GM21515 (cell line): ENCODE results near the gene OARD1.

ENCODE experiments used
- ATAC-seq: cut with Tn5 transposase; IDR thresholded peaks from one replicate; pipeline ENCODE4 v1.9.1; 2021; ENCODE audit not compliant: unreplicated experiment

The OARD1 gene

GRCh38 chr6:41050536-41050935, 21.6 kb downstream of the OARD1 start:
- no peak for ATAC-seq

GRCh38 chr6:41049955-41050354, 22.2 kb downstream of the OARD1 start:
- ATAC-seq: no peak

DNA sequence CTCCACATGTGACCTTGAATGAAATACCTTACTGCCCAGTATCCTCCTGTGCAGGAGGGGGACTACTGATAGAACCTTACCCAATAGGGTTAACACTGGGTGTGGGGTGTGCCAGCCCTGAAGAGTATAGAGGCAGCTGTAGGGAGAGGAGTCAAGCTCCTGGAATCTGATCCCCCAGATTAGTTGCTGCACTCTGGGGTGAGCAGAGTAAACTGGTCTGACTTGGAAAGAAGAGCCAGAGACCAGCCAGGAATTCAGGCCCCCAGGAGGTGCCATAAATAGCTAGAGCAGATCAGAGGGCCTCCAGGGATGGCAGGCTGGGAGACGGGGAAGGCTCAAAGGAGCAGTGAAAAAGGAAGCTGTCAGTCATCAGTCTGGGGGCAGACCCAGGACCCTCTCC, 22.6 kb downstream of the OARD1 start:
- no peak for ATAC-seq

DNA sequence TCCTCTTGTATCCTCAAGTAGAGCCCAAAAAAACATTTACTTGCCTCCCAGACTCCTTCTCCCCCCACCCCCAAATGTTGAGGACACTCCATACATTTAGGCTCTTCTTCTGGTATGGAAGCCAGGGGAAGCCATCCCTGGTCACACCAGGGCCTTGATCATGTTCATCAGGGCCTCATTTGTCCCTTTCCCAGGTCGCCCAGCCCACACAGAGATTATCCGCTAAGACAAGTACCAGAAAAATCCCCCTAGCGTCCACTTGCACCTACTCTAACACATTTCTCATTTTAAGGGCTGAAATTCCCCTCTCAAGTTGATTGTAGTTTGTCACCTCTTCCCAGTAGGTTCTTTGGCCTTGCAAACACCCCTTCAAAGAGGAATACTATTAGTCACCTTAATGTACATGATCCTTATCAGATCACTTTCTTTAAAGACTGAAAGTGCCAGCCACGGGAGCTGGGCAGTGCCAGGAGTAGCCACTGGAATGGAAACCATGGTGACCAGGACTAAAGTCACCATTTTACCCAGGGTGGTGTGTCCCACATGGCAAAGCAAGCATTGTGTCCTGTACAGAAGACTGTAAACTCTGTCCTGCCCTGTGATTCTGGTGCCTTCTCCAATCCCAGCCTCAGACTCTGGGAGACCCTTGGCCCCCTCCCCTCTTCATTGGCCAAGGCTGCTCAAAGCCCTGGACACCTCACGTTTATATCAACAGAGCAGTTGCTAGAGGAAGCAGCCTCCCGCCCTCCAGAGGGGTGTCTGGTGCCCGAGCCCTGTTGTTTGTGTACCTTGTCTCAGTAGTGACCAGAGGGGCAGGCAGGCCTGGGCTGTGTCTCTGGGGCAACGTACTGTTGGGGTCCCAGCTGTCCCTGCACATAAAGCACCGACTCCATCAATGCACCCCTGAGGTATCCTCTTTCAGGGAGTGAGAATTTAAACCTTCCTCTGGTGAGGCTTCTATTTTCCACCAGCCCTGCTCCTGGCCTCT, 24.1 kb downstream of the OARD1 start:
- no peak for ATAC-seq

- no peak for ATAC-seq
These were observed 24.9 kb downstream of the OARD1 start for GRCh38 chr6:41047306-41047705.

- no peak for ATAC-seq
These were observed 26.1 kb downstream of the OARD1 start for GRCh38 chr6:41046084-41046483.

DNA sequence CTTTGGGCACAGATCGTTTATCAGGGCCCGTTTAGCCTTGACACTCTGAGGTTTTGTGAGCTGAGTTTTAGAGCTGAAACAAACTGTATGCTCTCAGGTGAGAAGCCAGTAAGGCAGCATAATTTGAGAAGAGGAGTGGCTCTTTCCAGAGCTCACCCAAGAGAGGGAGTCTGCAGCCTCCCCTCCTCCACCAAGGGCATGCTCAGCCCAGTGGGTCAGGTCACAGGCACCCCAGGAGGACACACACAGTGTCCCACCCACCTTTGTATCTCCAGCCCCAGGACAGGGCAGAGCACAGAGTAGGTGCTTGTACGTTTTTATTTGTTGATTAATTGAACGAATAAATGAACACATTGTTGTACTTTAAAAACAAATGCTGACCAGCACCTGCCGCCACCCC, 26.5 kb downstream of the OARD1 start:
- ATAC-seq: no peak

DNA sequence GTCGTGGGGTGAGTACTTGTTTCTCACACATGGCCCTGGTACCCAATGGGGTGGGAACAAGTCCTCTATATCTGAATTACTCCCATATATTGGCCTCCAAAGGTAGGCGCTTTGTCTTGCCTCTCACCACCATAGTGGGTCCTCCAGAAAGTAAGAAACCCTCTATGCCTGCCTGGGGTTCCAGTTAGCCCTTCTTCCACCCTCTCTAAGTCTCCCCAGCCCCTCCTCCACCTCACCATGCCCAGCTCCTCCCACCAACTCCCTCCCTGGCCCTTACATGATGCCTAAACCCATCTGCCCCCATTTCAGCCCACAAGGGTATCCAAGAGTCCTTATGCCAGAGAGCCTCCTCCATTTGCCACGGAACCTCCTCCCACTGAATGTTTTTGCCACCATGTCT, 29.0 kb downstream of the OARD1 start:
- no peak for ATAC-seq

GRCh38 chr6:41042226-41043055, 29.7 kb downstream of the OARD1 start, which contains the start of gene TSPO2:
TSPO2 (plus strand) TSS chr6:41042467; CDS start chr6:41042986, 519 bp downstream.
- ATAC-seq: no peak

DNA sequence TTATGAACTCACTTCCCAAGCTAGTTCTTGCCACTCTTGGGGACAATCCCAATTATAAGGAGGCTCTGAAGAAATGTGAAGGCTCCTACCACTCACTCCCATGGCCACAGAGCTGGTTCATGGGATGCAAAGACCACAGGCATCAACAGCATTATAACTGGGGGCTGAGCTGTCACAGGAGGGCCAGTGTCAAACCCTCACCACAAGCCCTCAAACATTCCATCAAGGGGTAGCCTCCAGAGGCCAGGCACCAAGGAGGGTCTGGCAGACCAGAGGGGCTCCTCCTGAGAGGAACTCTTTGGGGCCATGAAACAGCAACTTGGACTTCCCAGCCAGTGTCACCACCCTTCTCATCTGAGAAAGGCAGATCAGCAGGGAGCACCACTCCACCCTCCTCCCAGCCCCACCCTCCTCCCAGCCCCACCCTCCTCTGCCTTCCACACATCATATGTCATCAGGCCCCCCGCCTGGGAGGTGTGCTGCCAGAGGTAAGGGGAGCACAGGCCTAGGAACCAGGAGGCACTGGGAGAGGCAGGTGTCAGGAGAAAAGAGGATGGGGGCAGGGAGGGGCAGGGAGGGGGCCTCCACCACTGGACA, 31.1 kb downstream of the OARD1 start:
- no peak for ATAC-seq

- no peak for ATAC-seq
These were observed 31.8 kb downstream of the OARD1 start for GRCh38 chr6:41040101-41040939.

- no peak for ATAC-seq
These were observed 32.8 kb downstream of the OARD1 start, which contains the start of gene UNC5CL for GRCh38 chr6:41039060-41039998. UNC5CL (minus strand) TSS chr6:41039221; CDS start chr6:41035074, 4,147 bp downstream.

DNA sequence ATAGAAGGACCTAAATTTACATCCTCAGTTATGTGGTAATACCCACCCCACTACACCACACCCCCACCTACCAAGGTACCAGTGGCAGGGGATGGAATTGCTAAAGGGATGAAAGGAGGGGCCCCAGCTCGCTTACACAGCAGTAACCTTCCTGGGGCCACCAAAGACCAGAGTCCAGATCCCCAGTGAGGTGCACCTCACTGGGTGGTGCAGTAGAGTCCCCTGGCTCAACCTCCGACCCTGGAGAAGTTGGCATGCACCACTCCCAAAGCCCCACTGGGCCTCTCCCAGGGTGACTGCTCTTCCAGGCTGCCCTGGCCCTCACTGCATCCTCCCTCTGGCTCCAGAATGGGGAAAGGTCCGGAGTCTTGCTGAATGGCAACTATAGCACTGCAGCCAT, 34.0 kb downstream of the OARD1 start:
- no peak for ATAC-seq

DNA sequence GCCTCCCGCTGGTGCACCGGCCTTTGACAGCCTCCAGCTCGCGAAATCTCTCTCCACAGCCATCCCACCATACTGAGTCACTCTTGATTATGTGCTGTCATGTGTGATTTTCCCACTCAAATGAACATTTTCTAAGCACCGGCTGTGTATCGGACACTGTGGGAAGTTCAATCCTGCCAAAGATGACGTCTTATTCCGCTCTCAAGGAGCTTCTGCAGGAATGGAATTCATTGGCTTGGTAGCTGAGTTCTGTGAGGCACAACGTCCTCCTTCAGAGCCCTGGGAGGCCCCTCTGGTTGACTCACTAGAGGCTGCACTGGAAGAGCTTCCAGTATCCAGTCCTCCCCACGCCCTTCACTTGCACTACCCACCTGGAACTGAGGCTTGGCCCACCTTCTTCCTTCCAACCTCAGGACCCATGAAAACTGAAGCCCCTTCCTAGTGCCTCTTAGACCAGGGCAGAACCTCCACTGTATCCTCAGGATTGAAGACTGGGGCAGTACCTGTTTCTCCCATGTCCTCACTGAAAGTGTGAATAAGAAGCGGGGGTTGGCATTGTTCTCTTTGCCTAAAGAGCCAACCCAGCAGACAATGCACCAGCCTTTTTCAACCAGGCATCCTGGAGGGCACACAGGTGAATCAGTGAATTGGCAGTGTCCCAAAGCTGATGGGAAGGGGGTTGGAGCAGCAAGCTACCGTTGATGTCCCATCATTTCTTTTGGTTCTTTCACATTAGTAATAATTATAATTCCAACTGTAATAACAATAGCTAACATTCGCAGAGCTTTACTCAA, 34.9 kb downstream of the OARD1 start:
- no peak for ATAC-seq

DNA sequence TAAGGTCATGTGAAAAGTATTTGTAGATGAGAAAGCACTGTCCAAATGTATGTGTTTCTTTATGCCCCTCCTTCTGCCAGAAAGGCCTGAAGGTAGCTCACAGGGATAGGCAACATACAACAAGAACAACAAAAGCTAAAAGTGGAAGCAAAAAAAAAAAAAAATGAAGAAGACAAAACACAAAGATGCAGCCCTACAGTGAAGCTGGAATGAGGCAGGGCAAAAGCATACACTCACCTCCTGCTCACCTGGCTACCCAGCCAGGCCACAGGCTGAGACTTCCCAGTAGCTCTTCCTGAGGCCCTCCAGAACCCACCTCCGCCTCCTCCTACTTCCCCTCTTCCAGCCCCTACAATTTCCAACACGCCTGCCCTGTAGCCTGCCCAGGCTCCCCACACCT, 35.6 kb downstream of the OARD1 start:
- ATAC-seq: no peak

DNA sequence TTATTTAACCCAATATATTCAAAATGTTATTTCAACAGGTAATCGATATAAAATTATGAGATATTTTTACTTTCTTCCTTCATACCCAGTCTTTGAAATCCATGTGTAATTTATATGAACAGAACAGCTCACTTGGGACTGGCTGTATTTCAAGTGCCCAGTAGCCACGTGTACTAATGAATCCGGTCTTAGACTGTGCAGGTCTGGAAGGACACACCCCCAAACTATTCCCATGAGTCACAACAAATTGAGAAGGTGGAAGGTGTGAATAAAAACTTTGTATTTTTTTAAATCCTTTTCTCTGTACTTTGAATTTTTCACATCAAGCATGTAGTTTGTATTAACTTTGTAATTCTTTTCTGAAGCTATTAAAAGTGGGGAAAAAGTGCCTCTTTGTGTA, 36.0 kb downstream of the OARD1 start:
- no peak for ATAC-seq

DNA sequence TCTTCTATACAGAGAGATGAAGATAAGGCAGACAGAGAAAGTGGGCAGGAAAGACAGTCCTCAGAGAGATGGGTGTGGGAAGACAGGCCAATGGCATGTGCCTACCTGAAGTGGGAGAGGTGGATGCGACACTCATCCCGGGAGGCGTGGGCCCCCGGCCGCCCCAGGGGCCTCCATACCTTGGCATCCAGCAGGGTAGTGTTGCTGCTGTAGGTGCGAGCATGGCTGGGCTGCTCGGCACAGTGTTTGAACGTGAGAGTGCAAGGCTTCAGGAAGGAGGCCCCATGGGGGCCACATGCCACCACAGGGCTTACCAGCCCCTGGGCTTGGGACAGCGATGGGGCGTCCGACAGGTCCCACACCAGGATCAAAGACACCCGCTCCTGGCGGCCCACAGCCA, 38.4 kb downstream of the OARD1 start:
- ATAC-seq: no peak

GRCh38 chr6:41032830-41033229, 39.3 kb downstream of the OARD1 start:
- ATAC-seq: no peak
